ENCODE results near the gene ICAM5. TPM values are rescaled to one million over a fixed set of nuclear protein-coding genes. Genes with fewer than 3 reads are reported as not detected.

The ICAM5 gene
- total and polyA plus RNA-seq, 2 experiments from 2014 or later = 21.0 to 53.0 TPM

DNA sequence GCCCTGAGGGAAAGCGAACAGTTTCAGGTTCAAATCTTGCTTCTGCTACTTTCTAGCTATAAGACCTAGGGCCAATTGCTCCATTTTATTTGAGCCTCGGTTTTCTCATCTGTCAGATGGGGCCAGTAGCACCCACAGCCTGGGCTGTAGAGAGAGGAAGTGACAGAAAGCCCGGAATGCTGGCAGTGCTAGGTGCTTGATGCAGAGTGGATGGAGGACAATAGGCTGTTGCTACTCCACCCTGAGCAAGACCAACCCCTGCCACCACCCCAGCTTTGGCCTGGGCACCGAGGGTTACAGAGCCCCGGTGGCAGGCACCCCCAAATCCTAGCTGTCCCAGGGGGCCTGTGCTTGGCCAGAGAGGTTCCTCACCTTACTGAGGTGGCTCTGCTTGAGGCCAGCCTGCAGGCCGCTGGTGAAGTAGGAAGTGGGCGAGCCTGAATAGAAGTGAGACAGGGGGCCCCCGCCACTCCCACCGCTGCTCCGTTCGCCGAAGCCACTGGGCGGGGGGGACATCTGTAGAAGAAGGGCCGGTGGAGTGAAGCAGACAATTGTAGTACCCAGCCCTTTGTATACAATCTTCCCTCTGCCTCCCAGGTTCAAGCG is 28.2 kb downstream of the ICAM5 start:
- peaks cover 39% of the 10 kb centered on the region for H3K36me3 ChIP-seq
- DNase-seq (ENCODE audit: low read depth in 1 of 2, low spot score in 1 of 2) = no peak
- no peak overlapping the region for H3K4me3 ChIP-seq
- no peaks in the 10 kb centered on the region for H3K9me3 ChIP-seq (ENCODE audit: low read depth)
- peaks cover 11% of the 10 kb centered on the region for H3K4me1 ChIP-seq (ENCODE audit: low read depth)
- H3K27ac ChIP-seq = no peak overlapping the region
- TF ChIP-seq, protein P1, sequence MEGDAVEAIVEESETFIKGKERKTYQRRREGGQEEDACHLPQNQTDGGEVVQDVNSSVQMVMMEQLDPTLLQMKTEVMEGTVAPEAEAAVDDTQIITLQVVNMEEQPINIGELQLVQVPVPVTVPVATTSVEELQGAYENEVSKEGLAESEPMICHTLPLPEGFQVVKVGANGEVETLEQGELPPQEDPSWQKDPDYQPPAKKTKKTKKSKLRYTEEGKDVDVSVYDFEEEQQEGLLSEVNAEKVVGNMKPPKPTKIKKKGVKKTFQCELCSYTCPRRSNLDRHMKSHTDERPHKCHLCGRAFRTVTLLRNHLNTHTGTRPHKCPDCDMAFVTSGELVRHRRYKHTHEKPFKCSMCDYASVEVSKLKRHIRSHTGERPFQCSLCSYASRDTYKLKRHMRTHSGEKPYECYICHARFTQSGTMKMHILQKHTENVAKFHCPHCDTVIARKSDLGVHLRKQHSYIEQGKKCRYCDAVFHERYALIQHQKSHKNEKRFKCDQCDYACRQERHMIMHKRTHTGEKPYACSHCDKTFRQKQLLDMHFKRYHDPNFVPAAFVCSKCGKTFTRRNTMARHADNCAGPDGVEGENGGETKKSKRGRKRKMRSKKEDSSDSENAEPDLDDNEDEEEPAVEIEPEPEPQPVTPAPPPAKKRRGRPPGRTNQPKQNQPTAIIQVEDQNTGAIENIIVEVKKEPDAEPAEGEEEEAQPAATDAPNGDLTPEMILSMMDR (IDR thresholded peaks at IDR 0.05; ENCODE audit: low read depth, low read length) = no peak
- no peaks in the 10 kb centered on the region for H3K27me3 ChIP-seq

DNA sequence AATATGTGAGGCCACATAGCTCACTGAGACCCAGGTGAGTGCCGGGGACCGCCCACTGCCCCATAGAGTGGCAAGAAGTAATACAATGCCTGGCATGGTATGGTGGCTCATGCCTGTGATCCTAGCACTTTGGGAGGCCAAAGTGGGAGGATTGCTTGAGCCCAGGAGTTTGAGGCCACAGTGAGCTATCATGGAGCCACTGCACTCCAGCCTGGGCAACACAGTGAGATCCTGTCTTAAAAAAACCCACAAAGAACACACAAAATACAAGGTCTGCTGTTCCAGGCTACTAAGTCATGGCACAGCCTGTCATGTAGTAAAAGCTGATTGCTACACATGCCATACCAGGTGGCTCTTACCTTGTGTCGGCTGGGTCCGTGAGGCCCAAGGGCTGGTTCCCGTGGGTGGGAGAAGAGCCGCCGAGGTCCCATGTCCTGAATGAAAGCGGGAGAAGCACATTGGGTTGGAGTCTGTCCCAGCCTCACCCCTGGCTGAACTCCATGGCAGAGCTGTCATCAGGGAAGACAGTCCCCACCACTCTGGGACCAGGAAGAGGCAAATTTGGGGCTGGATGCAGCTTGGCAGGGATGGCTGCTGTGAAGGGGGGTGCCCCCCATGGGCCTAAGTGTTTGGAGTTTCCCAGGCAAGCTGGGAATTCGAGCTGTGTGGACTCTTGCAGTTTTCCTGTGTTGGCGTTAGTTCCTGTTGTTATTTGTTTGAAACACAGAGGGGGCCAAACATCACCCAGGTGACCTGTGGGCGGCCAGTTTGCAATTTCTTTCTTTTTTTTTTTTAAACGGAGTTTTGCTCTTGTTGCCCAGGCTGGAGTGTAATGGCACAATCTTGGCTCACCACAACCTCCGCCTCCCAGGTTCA is 29.3 kb downstream of the ICAM5 start:
- TF ChIP-seq, protein P1 (IDR thresholded peaks at IDR 0.05; ENCODE audit: low read depth, low read length) = no peak
- Histone ChIP-seq H3K27me3 (no peaks in the 10 kb centered on the region), H3K4me3 (no peak overlapping the region), H3K9me3 (ENCODE audit: low read depth) (no peaks in the 10 kb centered on the region), H3K27ac (no peak overlapping the region), H3K36me3 (peaks cover 48% of the 10 kb centered on the region), H3K4me1 (ENCODE audit: low read depth) (peaks cover 11% of the 10 kb centered on the region)
- DNase-seq (ENCODE audit: low read depth in 1 of 2, low spot score in 1 of 2) = no peak

DNA sequence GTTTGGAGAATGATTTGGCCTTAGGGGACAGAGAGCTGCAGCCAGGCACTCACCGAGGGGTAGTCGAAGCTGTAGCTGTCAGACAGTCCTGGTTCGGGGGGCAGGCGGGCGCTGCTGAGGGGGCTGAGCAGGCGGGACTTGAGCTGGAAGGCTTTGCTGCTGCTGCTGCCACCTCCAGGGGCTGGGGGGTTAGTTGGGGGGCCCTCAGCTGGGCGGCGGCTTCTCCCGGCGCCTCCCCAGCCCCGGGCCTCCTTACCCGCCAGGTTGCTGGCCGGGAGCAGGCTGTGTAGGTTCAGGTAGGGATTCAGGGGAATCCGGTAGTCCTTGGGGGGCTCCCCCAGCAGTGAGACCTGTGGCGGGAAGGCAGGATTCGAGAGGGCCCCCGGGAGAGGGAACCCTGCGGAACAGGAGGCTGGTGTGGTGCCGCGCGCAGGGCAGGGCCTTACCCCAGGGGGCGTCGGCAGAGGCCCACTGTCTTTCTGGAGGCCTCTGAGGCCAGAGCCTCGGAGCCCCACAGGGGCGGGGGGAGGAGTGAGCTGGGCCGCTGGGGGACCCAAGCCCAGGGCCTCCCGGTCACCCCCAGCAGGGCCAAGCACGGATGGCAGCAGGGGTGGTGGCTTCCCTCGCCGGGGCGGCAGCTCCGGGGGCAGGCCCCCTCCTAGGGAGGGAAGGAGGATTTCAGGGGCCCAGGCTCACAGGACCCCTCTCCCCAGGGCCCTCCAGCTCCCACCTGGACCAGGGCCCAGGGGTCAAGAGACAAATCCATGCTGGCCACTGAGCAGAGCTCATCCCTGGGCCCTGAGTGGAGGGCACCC is 31.1 kb downstream of the ICAM5 start:
- DNase-seq (ENCODE audit: low read depth in 1 of 2, low spot score in 1 of 2) = no peak
- Histone ChIP-seq H3K27me3 (no peaks in the 10 kb centered on the region), H3K27ac (no peak overlapping the region), H3K36me3 (peaks cover 58% of the 10 kb centered on the region), H3K9me3 (ENCODE audit: low read depth) (no peaks in the 10 kb centered on the region), H3K4me1 (ENCODE audit: low read depth) (peaks cover 6% of the 10 kb centered on the region), H3K4me3 (no peak overlapping the region)
- TF ChIP-seq, protein P1 (IDR thresholded peaks at IDR 0.05; ENCODE audit: low read depth, low read length) = no peak

DNA sequence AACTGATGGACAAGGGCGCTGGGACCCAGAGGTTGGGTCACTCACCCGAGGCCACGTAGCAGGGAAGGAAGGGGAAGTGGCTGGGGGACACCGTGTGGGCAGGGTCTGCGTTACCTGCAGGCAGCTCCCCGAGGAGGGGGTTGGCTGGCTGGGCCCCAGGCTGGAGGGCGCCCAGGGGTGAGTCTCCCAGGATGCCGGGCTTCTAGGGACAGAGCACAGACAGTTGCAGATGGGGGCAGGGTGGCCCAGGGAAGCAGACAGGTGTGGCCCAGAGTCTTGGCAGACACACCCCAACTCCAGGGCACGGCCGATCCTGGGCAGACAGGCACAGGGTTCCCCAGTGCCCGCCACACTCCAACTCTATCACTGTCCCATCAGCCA is 31.7 kb downstream of the ICAM5 start:
- Histone ChIP-seq H3K4me3 (no peak overlapping the region), H3K27ac (no peak overlapping the region), H3K36me3 (peaks cover 61% of the 10 kb centered on the region), H3K4me1 (ENCODE audit: low read depth) (peaks cover under 1% of the 10 kb centered on the region), H3K9me3 (ENCODE audit: low read depth) (no peaks in the 10 kb centered on the region), H3K27me3 (no peaks in the 10 kb centered on the region)
- TF ChIP-seq, protein P1 (IDR thresholded peaks at IDR 0.05; ENCODE audit: low read depth, low read length) = no peak
- DNase-seq (ENCODE audit: low read depth in 1 of 2, low spot score in 1 of 2) = no peak

Data from cardiac muscle cell (in vitro differentiated cells and primary cell).